HEK293 (cell line): ENCODE measurements around the gene MKNK2.

ENCODE experiments used
- CTCF ChIA-PET: fragments of 350-600 bp; formaldehyde crosslinking; extraction: SDS; loops from one replicate; lab custom pipeline; 2021; ENCODE audit warnings: antibody characterized with exemption; lab: Yijun Ruan, JAX
- POLR2A ChIA-PET: fragments of 300-600 bp; formaldehyde crosslinking; extraction: SDS; loops from one replicate; lab custom pipeline; 2020; ENCODE audit warnings: antibody characterized with exemption, inconsistent platforms; lab: Yijun Ruan, JAX
- H3K27ac ChIP-seq: fragments of 200-500 bp; sonication (Bioruptor generic); 2 replicates; pipeline ENCODE4 v1.5.1; 2014; ENCODE audit warnings: low read depth, low read length, control low read depth, inconsistent platforms; ENCODE audit errors: extremely low read depth
- H3K36me3 ChIP-seq, 2 experiments: fragments of 200-500 bp in 1 of 2; sonication (Bioruptor generic) in 1 of 2; 1 replicate in 1 of 2; 2 replicates in 1 of 2; pipeline ENCODE4 v1.5.1; 2014 to 2017; ENCODE audit warnings: inconsistent platforms in 2 of 2, low read length in 2 of 2; ENCODE audit not compliant: control insufficient read depth in 2 of 2, insufficient read depth in 1 of 2
- H3K4me1 ChIP-seq: fragments of 200-500 bp; sonication (Bioruptor generic); 2 replicates; pipeline ENCODE4 v1.5.1; 2014; ENCODE audit warnings: mild to moderate bottlenecking, low read length, inconsistent platforms; ENCODE audit not compliant: control insufficient read depth, insufficient read depth
- H3K4me3 ChIP-seq: 2 replicates; pipeline ENCODE4 v1.5.1; 2011; ENCODE audit warnings: low read depth, mild to moderate bottlenecking, control low read depth, low read length, moderate library complexity
- H3K9me3 ChIP-seq: fragments of 200-500 bp; sonication (Bioruptor generic); 2 replicates; pipeline ENCODE4 v1.5.1; 2014; ENCODE audit warnings: low read depth, low read length, inconsistent platforms; ENCODE audit not compliant: control insufficient read depth, insufficient read depth
- HOXC10 ChIP-seq: sonication (generic); formaldehyde crosslinking; IDR thresholded peaks from 2 replicates; pipeline ENCODE4 v1.8.1; 2023; ENCODE audit warnings: mild to moderate bottlenecking, missing genetic modification reagents
- HOXD13 ChIP-seq: sonication (generic); formaldehyde crosslinking; IDR thresholded peaks from 2 replicates; pipeline ENCODE4 v1.8.0; 2022; ENCODE audit warnings: missing genetic modification reagents, borderline replicate concordance
- KLF8 ChIP-seq: fragments of 450-650 bp; formaldehyde crosslinking; IDR thresholded peaks from 2 replicates; pipeline ENCODE4 v1.5.1; 2016; ENCODE audit warnings: missing biosample characterization, missing genetic modification characterization
- YY1 ChIP-seq: fragments of 450-650 bp; formaldehyde crosslinking; IDR thresholded peaks from 2 replicates; pipeline ENCODE4 v1.5.1; 2018; ENCODE audit warnings: missing biosample characterization, missing genetic modification characterization
- ZEB2 ChIP-seq: fragments of 450-650 bp; formaldehyde crosslinking; IDR thresholded peaks from 2 replicates; pipeline ENCODE4 v1.5.1; 2016; ENCODE audit warnings: missing biosample characterization, missing genetic modification characterization
- ZIC2 ChIP-seq: fragments of 450-650 bp; formaldehyde crosslinking; IDR thresholded peaks from 2 replicates; pipeline ENCODE4 v1.5.1; 2016; ENCODE audit warnings: missing biosample characterization, missing genetic modification characterization
- ZNF133 ChIP-seq: fragments of 450-650 bp; formaldehyde crosslinking; IDR thresholded peaks from 2 replicates; pipeline ENCODE4 v1.5.1; 2016; ENCODE audit warnings: missing biosample characterization, missing genetic modification characterization
- ZNF138 ChIP-seq: fragments of 450-650 bp; formaldehyde crosslinking; IDR thresholded peaks from 2 replicates; pipeline ENCODE4 v1.5.1; 2016; ENCODE audit warnings: missing biosample characterization, missing genetic modification characterization, borderline replicate concordance
- ZNF184 ChIP-seq: fragments of 450-650 bp; IDR thresholded peaks from 2 replicates; pipeline ENCODE4 v1.5.1; 2018; ENCODE audit warnings: missing biosample characterization, mild to moderate bottlenecking, missing genetic modification characterization
- ZNF19 ChIP-seq: fragments of 450-650 bp; formaldehyde crosslinking; IDR thresholded peaks from 2 replicates; pipeline ENCODE4; 2016; ENCODE audit warnings: missing biosample characterization, missing genetic modification characterization, low read depth
- ZNF221 ChIP-seq: fragments of 450-650 bp; formaldehyde crosslinking; IDR thresholded peaks from 2 replicates; pipeline ENCODE4 v1.5.1; 2017; ENCODE audit warnings: missing biosample characterization, missing genetic modification characterization, borderline replicate concordance
- ZNF302 ChIP-seq: fragments of 450-650 bp; formaldehyde crosslinking; IDR thresholded peaks from 2 replicates; pipeline ENCODE4 v1.5.1; 2016; ENCODE audit warnings: missing biosample characterization, missing genetic modification characterization, low read depth
- ZNF324 ChIP-seq: fragments of 450-650 bp; formaldehyde crosslinking; IDR thresholded peaks from 2 replicates; pipeline ENCODE4 v1.5.1; 2016; ENCODE audit warnings: missing biosample characterization, missing genetic modification characterization
- ZNF350 ChIP-seq: fragments of 450-650 bp; formaldehyde crosslinking; IDR thresholded peaks from 2 replicates; pipeline ENCODE4 v1.5.0; 2017; ENCODE audit warnings: missing biosample characterization, mild to moderate bottlenecking, missing genetic modification characterization
- ZNF366 ChIP-seq: fragments of 450-650 bp; formaldehyde crosslinking; conservative IDR thresholded peaks from 2 replicates; pipeline ENCODE4 v1.5.1; 2016; ENCODE audit warnings: missing biosample characterization, missing genetic modification characterization
- ZNF48 ChIP-seq: fragments of 450-650 bp; formaldehyde crosslinking; IDR thresholded peaks from 2 replicates; pipeline ENCODE4 v1.5.1; 2016; ENCODE audit warnings: missing biosample characterization, missing genetic modification characterization
- ZNF521 ChIP-seq: fragments of 450-650 bp; formaldehyde crosslinking; IDR thresholded peaks from 2 replicates; pipeline ENCODE4 v1.5.1; 2017; ENCODE audit warnings: missing biosample characterization, mild to moderate bottlenecking, missing genetic modification characterization
- ZNF629 ChIP-seq: fragments of 450-650 bp; formaldehyde crosslinking; IDR thresholded peaks from 2 replicates; pipeline ENCODE4 v1.5.1; 2017; ENCODE audit warnings: missing biosample characterization, missing genetic modification characterization
- ZNF677 ChIP-seq: fragments of 450-650 bp; IDR thresholded peaks from 2 replicates; pipeline ENCODE4 v1.5.0; 2018; ENCODE audit warnings: missing biosample characterization, mild to moderate bottlenecking, missing genetic modification characterization, moderate library complexity
- ZNF76 ChIP-seq: fragments of 450-650 bp; formaldehyde crosslinking; IDR thresholded peaks from 2 replicates; pipeline ENCODE4; 2016; ENCODE audit warnings: low read depth, missing biosample characterization, missing genetic modification characterization, borderline replicate concordance
- ZSCAN16 ChIP-seq: fragments of 450-650 bp; formaldehyde crosslinking; IDR thresholded peaks from 2 replicates; pipeline ENCODE4 v1.5.1; 2016; ENCODE audit warnings: missing biosample characterization, missing genetic modification characterization
- ZSCAN23 ChIP-seq: fragments of 450-650 bp; formaldehyde crosslinking; IDR thresholded peaks from 2 replicates; pipeline ENCODE4 v1.5.1; 2016; ENCODE audit warnings: missing biosample characterization, missing genetic modification characterization
- TF ChIP-seq, protein P1 (sequence below): fragments of 450-650 bp; formaldehyde crosslinking; IDR thresholded peaks from 2 replicates; pipeline ENCODE4 v1.5.1; 2016; ENCODE audit warnings: missing biosample characterization, missing genetic modification characterization, low read depth
- TF ChIP-seq, protein P2 (sequence below): fragments of 450-650 bp; formaldehyde crosslinking; IDR thresholded peaks from 2 replicates; pipeline ENCODE4 v1.5.1; 2017; ENCODE audit warnings: missing biosample characterization, missing genetic modification characterization
- TF ChIP-seq, protein P3 (sequence below): fragments of 450-650 bp; formaldehyde crosslinking; IDR thresholded peaks from 2 replicates; pipeline ENCODE4 v1.5.1; 2016; ENCODE audit warnings: missing biosample characterization, missing genetic modification characterization, low read depth
- TF ChIP-seq, protein P4 (sequence below): fragments of 450-650 bp; formaldehyde crosslinking; IDR thresholded peaks from 2 replicates; pipeline ENCODE4 v1.5.1; 2016; ENCODE audit warnings: missing biosample characterization, missing genetic modification characterization
- TF ChIP-seq, protein P5 (sequence below): fragments of 450-650 bp; formaldehyde crosslinking; IDR thresholded peaks from 2 replicates; pipeline ENCODE4 v1.5.0; 2017; ENCODE audit warnings: missing biosample characterization, missing genetic modification characterization, borderline replicate concordance
- TF ChIP-seq, protein P6 (sequence below): fragments of 450-650 bp; formaldehyde crosslinking; IDR thresholded peaks from 2 replicates; pipeline ENCODE4 v1.5.1; 2016; ENCODE audit warnings: missing biosample characterization, missing genetic modification characterization

The MKNK2 gene

DNA sequence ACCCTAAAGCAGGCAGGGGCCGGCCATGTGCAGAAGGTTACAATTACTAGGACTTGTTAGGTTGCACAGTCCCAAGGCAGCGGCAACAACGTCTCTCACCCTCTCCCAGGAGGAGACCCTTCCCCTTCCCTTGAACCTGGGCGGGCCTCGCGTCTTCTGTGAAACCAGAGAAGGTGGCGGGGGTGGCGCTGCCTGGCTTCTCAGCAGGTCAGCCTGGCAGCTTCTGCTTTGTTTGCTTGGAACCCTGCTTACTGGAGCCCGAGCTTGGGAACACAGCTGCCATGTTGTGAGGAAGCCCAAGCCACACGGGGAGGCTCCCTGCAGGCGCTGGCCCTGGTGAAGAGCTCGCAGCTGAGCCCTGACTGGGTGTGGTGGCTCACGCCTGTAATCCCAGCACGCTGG, 15.5 kb downstream of the MKNK2 start:
- CTCF ChIA-PET, result interaction anchor here (0.6 to 1.0 kb wide), 2 partner anchors 16 to 34 kb away, joined by 3 to 7 read pairs; no protein-coding TSS in a partner anchor
- no peak overlapping the region for H3K27ac ChIP-seq

More for the DNA sequence above, 15.5 kb downstream of the MKNK2 start:
- no peak overlapping the region for H3K4me3 ChIP-seq
- no peaks in the 10 kb centered on the region for H3K9me3 ChIP-seq
- POLR2A ChIA-PET, result interaction anchor here (0.6 to 3.2 kb wide), 2 partner anchors 13 to 26 kb away, joined by 4 to 17 read pairs; no protein-coding TSS in a partner anchor
- H3K36me3 ChIP-seq, result peaks cover 0 to 25% of the 10 kb centered on the region in 2 experiments; a peak in 1 of 3 replicates
- TF ChIP-seq ZSCAN16 (tag by site-specific recombination) (no peak), ZEB2 (tag by site-specific recombination) (no peak), HOXD13 (no peak), KLF8 (tag by site-specific recombination) (peak; percentile 37), ZNF350 (tag by site-specific recombination) (no peak), ZNF184 (tag by site-specific recombination) (0 out of 2 replicates have a peak, but pooled peaks have one; percentile 6), ZNF677 (tag by site-specific recombination) (no peak), ZNF221 (tag by site-specific recombination) (no peak), ZNF302 (tag by site-specific recombination) (no peak), ZNF48 (tag by site-specific recombination) (no peak), ZNF76 (no peak), ZNF19 (tag by site-specific recombination) (no peak), ZNF133 (no peak), HOXC10 (CRISPR knock-in tag) (no peak), ZNF521 (tag by site-specific recombination) (no peak), YY1 (tag by site-specific recombination) (peak; percentile 39; the same call in 1 of the 2 replicates), ZIC2 (tag by site-specific recombination) (0 out of 2 replicates have a peak, but pooled peaks have one; percentile 12), ZNF629 (no peak), ZNF366 (tag by site-specific recombination) (no peak), ZNF324 (tag by site-specific recombination) (no peak), ZSCAN23 (tag by site-specific recombination) (no peak), ZNF138 (tag by site-specific recombination) (no peak)
- TF ChIP-seq, protein P1, sequence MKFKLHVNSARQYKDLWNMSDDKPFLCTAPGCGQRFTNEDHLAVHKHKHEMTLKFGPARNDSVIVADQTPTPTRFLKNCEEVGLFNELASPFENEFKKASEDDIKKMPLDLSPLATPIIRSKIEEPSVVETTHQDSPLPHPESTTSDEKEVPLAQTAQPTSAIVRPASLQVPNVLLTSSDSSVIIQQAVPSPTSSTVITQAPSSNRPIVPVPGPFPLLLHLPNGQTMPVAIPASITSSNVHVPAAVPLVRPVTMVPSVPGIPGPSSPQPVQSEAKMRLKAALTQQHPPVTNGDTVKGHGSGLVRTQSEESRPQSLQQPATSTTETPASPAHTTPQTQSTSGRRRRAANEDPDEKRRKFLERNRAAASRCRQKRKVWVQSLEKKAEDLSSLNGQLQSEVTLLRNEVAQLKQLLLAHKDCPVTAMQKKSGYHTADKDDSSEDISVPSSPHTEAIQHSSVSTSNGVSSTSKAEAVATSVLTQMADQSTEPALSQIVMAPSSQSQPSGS, result no peak
- TF ChIP-seq, protein P2, sequence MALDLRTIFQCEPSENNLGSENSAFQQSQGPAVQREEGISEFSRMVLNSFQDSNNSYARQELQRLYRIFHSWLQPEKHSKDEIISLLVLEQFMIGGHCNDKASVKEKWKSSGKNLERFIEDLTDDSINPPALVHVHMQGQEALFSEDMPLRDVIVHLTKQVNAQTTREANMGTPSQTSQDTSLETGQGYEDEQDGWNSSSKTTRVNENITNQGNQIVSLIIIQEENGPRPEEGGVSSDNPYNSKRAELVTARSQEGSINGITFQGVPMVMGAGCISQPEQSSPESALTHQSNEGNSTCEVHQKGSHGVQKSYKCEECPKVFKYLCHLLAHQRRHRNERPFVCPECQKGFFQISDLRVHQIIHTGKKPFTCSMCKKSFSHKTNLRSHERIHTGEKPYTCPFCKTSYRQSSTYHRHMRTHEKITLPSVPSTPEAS, result no peak
- TF ChIP-seq, protein P3, sequence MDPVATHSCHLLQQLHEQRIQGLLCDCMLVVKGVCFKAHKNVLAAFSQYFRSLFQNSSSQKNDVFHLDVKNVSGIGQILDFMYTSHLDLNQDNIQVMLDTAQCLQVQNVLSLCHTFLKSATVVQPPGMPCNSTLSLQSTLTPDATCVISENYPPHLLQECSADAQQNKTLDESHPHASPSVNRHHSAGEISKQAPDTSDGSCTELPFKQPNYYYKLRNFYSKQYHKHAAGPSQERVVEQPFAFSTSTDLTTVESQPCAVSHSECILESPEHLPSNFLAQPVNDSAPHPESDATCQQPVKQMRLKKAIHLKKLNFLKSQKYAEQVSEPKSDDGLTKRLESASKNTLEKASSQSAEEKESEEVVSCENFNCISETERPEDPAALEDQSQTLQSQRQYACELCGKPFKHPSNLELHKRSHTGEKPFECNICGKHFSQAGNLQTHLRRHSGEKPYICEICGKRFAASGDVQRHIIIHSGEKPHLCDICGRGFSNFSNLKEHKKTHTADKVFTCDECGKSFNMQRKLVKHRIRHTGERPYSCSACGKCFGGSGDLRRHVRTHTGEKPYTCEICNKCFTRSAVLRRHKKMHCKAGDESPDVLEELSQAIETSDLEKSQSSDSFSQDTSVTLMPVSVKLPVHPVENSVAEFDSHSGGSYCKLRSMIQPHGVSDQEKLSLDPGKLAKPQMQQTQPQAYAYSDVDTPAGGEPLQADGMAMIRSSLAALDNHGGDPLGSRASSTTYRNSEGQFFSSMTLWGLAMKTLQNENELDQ (tag by site-specific recombination), result no peak
- TF ChIP-seq, protein P4, sequence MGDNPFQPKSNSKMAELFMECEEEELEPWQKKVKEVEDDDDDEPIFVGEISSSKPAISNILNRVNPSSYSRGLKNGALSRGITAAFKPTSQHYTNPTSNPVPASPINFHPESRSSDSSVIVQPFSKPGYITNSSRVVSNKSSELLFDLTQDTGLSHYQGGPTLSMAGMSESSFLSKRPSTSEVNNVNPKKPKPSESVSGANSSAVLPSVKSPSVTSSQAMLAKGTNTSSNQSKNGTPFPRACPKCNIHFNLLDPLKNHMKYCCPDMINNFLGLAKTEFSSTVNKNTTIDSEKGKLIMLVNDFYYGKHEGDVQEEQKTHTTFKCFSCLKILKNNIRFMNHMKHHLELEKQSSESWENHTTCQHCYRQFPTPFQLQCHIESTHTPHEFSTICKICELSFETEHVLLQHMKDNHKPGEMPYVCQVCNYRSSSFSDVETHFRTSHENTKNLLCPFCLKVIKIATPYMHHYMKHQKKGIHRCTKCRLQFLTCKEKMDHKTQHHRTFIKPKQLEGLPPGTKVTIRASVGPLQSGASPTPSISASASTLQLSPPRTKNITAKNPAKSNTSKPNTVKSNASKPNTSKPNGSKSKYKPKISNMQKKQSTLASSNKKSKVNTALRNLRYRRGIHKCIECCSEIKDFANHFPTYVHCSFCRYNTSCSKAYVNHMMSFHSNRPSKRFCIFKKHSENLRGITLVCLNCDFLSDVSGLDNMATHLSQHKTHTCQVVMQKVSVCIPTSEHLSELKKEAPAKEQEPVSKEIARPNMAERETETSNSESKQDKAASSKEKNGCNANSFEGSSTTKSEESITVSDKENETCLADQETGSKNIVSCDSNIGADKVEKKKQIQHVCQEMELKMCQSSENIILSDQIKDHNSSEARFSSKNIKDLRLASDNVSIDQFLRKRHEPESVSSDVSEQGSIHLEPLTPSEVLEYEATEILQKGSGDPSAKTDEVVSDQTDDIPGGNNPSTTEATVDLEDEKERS, result peak; percentile 70; the same call in 1 of the 2 replicates
- TF ChIP-seq, protein P5, sequence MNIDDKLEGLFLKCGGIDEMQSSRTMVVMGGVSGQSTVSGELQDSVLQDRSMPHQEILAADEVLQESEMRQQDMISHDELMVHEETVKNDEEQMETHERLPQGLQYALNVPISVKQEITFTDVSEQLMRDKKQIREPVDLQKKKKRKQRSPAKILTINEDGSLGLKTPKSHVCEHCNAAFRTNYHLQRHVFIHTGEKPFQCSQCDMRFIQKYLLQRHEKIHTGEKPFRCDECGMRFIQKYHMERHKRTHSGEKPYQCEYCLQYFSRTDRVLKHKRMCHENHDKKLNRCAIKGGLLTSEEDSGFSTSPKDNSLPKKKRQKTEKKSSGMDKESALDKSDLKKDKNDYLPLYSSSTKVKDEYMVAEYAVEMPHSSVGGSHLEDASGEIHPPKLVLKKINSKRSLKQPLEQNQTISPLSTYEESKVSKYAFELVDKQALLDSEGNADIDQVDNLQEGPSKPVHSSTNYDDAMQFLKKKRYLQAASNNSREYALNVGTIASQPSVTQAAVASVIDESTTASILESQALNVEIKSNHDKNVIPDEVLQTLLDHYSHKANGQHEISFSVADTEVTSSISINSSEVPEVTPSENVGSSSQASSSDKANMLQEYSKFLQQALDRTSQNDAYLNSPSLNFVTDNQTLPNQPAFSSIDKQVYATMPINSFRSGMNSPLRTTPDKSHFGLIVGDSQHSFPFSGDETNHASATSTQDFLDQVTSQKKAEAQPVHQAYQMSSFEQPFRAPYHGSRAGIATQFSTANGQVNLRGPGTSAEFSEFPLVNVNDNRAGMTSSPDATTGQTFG (tag by site-specific recombination), result no peak
- TF ChIP-seq, protein P6, sequence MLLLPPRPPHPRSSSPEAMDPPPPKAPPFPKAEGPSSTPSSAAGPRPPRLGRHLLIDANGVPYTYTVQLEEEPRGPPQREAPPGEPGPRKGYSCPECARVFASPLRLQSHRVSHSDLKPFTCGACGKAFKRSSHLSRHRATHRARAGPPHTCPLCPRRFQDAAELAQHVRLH (tag by site-specific recombination), result no peak
- peaks cover 6% of the 10 kb centered on the region; the same call in 1 of the 2 replicates for H3K4me1 ChIP-seq
